SU-DHL-6 (cell line): ENCODE data around the gene ZNF830.

Source experiments
- H2AFZ ChIP-seq: fragments of 200-600 bp; sonication (generic); 2 replicates; pipeline ENCODE4 v1.6.1; 2014; ENCODE audit warnings: low read depth, mild to moderate bottlenecking, moderate library complexity, mixed read lengths, antibody characterized with exemption, low read length; ENCODE audit not compliant: severe bottlenecking
- H3F3A ChIP-seq: fragments of 200-600 bp; shearing (Covaris generic); 2 replicates; pipeline ENCODE4 v1.6.0; 2016; ENCODE audit warnings: antibody characterized with exemption, mild to moderate bottlenecking; ENCODE audit not compliant: insufficient read depth
- H3K27ac ChIP-seq: fragments of 200-600 bp; sonication (generic); 2 replicates; pipeline ENCODE4 v1.5.1; 2016; ENCODE audit warnings: low read depth, mild to moderate bottlenecking, low read length, moderate library complexity, mixed read lengths
- H3K27me3 ChIP-seq: fragments of 200-600 bp; sonication (generic), shearing (Covaris generic); 2 replicates; pipeline ENCODE4 v1.6.0; 2014; ENCODE audit warnings: mild to moderate bottlenecking, low read length
- H3K36me3 ChIP-seq: fragments of 200-600 bp; sonication (generic); 2 replicates; pipeline ENCODE4 v1.6.1; 2014; ENCODE audit warnings: mild to moderate bottlenecking, low read length, mixed read lengths
- H3K4me2 ChIP-seq: fragments of 300-600, 200-600 bp; shearing (Covaris generic), sonication (generic); 2 replicates; pipeline ENCODE4 v1.6.0; 2014; ENCODE audit warnings: low read length, low read depth, mild to moderate bottlenecking; ENCODE audit not compliant: poor library complexity, severe bottlenecking
- H3K4me3 ChIP-seq: fragments of 200-600 bp; sonication (generic); 2 replicates; pipeline ENCODE4 v1.5.1; 2014; ENCODE audit warnings: antibody characterized with exemption, low read length, mild to moderate bottlenecking, mixed read lengths; ENCODE audit not compliant: insufficient read depth, poor library complexity, severe bottlenecking
- H3K79me2 ChIP-seq: fragments of 200-600 bp; sonication (generic); 2 replicates; pipeline ENCODE4 v1.6.1; 2014; ENCODE audit warnings: mild to moderate bottlenecking, low read length, moderate library complexity; ENCODE audit not compliant: insufficient read depth
- H3K9ac ChIP-seq: fragments of 200-600 bp; sonication (generic); 2 replicates; pipeline ENCODE4 v1.7.0; 2014; ENCODE audit warnings: mild to moderate bottlenecking, low read length
- H3K9me2 ChIP-seq: fragments of 200-600 bp; sonication (generic); replicated peaks from 2 replicates; pipeline ENCODE4 v1.6.1; 2014; ENCODE audit warnings: low read length; ENCODE audit not compliant: insufficient read depth
- H3K9me3 ChIP-seq: fragments of 200-600 bp; sonication (generic); 2 replicates; pipeline ENCODE4 v1.6.1; 2014; ENCODE audit warnings: low read length, mixed read lengths; ENCODE audit not compliant: insufficient read depth
- H4K20me1 ChIP-seq: fragments of 200-600 bp; sonication (generic); 2 replicates; pipeline ENCODE4 v1.6.1; 2014; ENCODE audit warnings: low read depth, mild to moderate bottlenecking, antibody characterized with exemption, low read length, moderate library complexity, mixed read lengths
- EZH2phosphoT487 ChIP-seq: fragments of 200-600 bp; sonication (generic), shearing (Covaris generic); conservative IDR thresholded peaks from 2 replicates; pipeline ENCODE4 v1.6.1; 2018; ENCODE audit warnings: mild to moderate bottlenecking, antibody characterized with exemption, low read length, moderate library complexity, mixed read lengths
- TF ChIP-seq, protein P1 (sequence below): fragments of 200-600 bp; sonication (generic); IDR thresholded peaks from one replicate; pipeline ENCODE4 v1.5.1; 2017; ENCODE audit warnings: antibody characterized with exemption, mild to moderate bottlenecking, low read length, moderate library complexity; ENCODE audit not compliant: insufficient read depth, poor library complexity, severe bottlenecking

ZNF830 gene

GRCh38 chr17:34991606-34992005 is 30.3 kb downstream of the ZNF830 start:
- H3K9me2 ChIP-seq: no peaks in the 10 kb centered on the region
- H3K27ac ChIP-seq: no peak overlapping the region
- no peak overlapping the region for H2AFZ ChIP-seq
- no peaks in the 10 kb centered on the region for H3K27me3 ChIP-seq
- H3K36me3 ChIP-seq: no peaks in the 10 kb centered on the region; the same call in 1 of the 2 replicates
- TF ChIP-seq EZH2phosphoT487: no peak
- TF ChIP-seq, protein P1, sequence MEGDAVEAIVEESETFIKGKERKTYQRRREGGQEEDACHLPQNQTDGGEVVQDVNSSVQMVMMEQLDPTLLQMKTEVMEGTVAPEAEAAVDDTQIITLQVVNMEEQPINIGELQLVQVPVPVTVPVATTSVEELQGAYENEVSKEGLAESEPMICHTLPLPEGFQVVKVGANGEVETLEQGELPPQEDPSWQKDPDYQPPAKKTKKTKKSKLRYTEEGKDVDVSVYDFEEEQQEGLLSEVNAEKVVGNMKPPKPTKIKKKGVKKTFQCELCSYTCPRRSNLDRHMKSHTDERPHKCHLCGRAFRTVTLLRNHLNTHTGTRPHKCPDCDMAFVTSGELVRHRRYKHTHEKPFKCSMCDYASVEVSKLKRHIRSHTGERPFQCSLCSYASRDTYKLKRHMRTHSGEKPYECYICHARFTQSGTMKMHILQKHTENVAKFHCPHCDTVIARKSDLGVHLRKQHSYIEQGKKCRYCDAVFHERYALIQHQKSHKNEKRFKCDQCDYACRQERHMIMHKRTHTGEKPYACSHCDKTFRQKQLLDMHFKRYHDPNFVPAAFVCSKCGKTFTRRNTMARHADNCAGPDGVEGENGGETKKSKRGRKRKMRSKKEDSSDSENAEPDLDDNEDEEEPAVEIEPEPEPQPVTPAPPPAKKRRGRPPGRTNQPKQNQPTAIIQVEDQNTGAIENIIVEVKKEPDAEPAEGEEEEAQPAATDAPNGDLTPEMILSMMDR: no peak
- H3K79me2 ChIP-seq: no peaks in the 10 kb centered on the region
- H3F3A ChIP-seq: no peaks in the 10 kb centered on the region
- no peak overlapping the region for H3K4me3 ChIP-seq
- H3K9ac ChIP-seq: no peak overlapping the region
- no peaks in the 10 kb centered on the region for H4K20me1 ChIP-seq
- H3K9me3 ChIP-seq: no peaks in the 10 kb centered on the region
- no peak overlapping the region for H3K4me2 ChIP-seq

GRCh38 chr17:34993031-34993430 is 31.7 kb downstream of the ZNF830 start:
- no peaks in the 10 kb centered on the region for H4K20me1 ChIP-seq
- H3K36me3 ChIP-seq: no peaks in the 10 kb centered on the region; the same call in 1 of the 2 replicates
- no peak overlapping the region for H3K9ac ChIP-seq
- H3K27ac ChIP-seq: no peak overlapping the region
- H2AFZ ChIP-seq: no peak overlapping the region
- TF ChIP-seq, protein P1: no peak
- TF ChIP-seq EZH2phosphoT487: no peak
- no peaks in the 10 kb centered on the region for H3K27me3 ChIP-seq
- no peak overlapping the region for H3K4me2 ChIP-seq
- H3F3A ChIP-seq: no peaks in the 10 kb centered on the region
- H3K79me2 ChIP-seq: no peaks in the 10 kb centered on the region
- H3K9me3 ChIP-seq: no peaks in the 10 kb centered on the region
- H3K9me2 ChIP-seq: no peaks in the 10 kb centered on the region
- no peak overlapping the region for H3K4me3 ChIP-seq

DNA sequence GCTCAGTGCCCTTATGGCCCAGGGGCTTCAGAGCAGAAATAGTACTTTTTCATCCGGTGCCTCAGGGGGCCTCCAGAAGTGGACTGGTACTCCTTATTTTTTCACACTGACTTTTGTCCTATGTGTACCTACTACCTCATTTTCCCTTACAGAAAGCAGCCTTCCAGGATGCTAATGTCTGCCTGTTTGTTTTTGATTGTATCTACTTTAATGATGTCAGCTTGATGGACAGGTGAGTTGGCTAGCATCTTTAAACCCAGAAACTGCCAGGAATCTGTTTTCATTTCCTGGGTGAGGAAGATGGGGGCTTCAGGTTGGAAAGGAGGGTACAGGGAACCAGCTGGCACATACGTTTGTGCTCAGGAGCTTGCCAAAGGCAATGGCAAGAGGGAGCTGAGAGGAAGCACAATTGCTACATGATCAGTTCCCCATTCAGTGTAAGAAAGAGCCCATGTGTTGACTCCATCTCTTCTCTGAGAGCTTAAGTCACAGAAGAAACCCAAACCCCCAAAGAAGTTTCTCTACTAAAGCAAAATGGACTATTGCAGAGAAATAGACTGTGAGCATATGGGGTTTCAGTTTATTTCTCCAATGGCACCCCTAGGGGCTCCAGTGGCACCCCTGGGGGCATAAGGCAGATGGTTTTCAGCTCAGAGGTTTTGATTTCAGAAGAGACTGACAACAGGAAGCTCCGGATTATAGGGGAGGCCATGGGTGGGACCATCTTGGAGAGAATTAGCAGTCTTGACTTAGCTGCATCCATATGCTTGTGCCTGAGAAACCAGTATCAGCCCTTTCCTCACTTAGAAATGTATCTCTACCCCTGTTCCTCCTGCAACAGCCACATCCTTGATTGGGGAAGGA is 35.3 kb downstream of the ZNF830 start:
- H3K9me3 ChIP-seq: no peaks in the 10 kb centered on the region
- H3K27me3 ChIP-seq: no peaks in the 10 kb centered on the region
- no peak overlapping the region for H3K4me3 ChIP-seq
- no peak overlapping the region for H3K27ac ChIP-seq
- H3K4me2 ChIP-seq: no peak overlapping the region
- TF ChIP-seq, protein P1: no peak
- no peak for TF ChIP-seq EZH2phosphoT487
- H3K9me2 ChIP-seq: no peaks in the 10 kb centered on the region
- no peaks in the 10 kb centered on the region for H3K36me3 ChIP-seq
- H3K79me2 ChIP-seq: no peaks in the 10 kb centered on the region
- no peaks in the 10 kb centered on the region for H4K20me1 ChIP-seq
- H2AFZ ChIP-seq: no peak overlapping the region
- no peaks in the 10 kb centered on the region for H3F3A ChIP-seq
- no peak overlapping the region for H3K9ac ChIP-seq
